Activated CD8-positive, alpha-beta memory T cell treated with anti-CD3 and anti-CD28 coated beads, Interleukin-2, amount 50 U/mL, for 1 hour (primary cell): ENCODE measurements around the gene MYO1B.

Experiments used
- DNase-seq: peaks from one replicate; pipeline ENCODE4 v3.0.0-alpha.2; 2020; ENCODE audit errors: extremely low read depth

Gene MYO1B

DNA sequence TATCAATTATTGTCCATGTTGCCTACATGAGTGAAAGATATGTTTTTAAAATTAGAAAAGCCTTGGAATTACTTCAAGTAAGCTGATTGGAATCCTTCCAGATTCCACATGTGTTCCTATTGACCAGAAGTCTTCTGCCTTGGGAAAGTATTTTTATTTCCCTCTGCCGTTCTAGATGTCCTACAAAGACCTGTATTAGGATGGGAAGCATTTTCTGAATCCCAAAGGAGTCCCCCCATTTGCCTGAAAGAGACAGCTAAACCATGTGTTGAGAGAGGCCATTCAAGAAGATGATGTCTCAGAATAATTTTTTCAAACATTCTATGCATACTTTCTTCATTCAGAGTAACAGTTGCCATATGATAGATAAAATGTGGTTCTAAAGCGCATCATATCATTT is 19.0 kb upstream of the MYO1B start:
- no peak for DNase-seq

DNA sequence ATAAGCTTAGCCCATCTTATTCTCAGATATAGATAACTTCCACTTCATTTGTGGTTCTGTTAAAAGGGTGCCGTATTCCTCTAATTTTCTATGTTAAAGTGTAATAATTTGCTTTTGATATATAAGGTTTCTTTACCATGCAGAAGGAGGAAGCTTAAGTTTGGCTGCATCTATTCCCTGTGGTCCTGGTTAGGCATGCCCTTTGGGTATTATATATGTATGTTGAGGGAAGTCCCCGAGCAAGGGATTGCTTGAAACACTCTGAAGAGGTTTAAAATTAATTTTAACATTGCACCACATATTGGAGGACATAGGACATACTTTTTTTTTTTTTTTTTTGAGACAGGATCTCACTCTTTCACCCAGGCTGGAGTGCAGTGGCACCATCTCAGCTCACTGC is 16.9 kb upstream of the MYO1B start:
- DNase-seq, result no peak

DNA sequence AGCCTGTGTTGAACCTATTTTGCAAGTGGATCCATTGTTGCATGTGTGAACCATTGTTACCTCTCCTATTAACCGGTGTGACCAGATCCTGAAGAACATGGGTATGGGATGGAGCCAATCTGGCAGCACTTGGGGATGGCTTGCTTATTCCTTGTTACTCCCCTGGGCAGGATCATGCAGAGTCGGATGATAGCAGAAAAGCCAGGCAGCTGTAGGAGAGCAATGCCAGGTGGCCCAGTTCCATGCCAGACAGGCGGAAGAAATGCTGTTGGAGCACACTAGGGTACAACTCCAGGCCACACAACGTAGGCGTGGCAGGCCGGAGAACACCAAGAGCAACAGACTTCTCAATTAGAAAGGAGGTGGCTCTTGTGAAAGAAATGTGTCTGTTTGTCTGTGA is 16.3 kb upstream of the MYO1B start:
- no peak for DNase-seq

DNA sequence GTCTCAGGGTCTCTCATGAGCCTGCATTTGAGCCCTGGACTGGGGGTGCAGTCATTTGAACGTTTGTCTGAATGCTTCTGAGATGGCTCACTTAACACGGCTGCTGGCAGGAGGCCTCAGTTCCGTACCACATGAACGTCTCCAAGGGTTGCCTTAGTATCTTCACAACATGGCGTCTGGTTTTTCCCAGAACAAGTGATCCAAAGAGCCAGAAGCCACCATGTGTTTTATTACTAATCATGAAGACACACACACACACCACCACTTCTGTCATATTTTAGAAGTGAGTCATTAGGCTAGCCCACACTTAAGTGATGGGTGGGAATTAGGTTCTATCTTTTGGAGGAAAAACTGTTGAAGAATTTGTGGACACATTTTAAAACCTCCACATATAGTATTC is 15.0 kb upstream of the MYO1B start:
- DNase-seq, result no peak

DNA sequence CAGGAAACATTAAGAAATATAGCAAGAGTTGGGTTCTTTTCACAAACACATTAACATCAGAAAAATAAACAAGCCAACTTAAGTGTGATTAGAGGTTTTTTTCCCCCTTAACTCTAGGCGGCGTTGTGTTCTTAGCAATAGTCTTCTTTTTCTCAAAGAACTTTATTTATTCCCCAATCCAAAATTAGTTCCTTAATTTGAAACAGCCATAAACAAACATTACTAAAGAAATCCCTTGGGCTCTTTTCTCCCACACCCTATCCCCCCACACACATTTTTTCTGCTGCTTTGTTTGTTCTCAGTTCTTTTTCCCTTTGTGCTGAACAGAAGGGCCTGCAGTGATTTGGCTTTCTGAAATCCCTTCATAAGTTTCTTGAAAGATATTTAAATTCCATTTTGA is 13.2 kb upstream of the MYO1B start:
- DNase-seq, result no peak

DNA sequence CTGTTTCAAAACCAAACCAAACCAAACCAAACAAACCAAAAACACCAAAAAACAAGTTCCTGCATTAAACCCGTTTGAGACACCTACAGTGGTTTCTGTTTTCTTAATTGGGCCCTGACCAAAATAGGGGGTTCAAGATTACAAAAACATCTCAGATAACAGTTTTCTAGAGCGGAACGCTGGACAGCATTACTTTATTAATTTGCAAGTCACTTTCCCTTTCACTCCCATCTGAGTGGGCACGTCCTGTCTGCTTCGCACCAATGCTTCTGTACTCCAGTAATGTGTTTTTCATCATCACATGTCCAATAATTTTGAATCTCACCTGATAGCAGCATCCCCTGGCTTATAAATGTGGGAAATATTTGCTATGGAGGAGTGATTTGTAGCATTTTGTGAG is 11.7 kb upstream of the MYO1B start:
- DNase-seq, result no peak

DNA sequence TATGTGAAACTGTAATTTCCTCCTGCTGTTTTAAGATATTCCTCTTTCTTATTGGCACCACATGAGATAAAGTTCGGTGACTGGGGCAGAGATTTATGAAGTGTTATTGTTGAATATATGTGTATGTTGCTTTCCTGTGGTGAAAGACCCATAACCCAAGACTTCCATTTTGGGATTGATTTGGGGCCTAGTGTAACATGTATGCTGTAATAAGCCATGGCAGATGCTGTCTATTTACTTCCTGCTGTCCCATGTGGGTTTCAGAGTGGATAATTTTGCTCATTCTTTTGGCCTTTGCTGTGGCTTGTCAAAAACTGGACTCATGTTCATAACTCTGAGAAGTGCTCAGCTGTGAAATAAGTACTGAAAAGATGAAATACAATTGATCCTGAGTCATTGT is 10.8 kb upstream of the MYO1B start:
- DNase-seq, result no peak

DNA sequence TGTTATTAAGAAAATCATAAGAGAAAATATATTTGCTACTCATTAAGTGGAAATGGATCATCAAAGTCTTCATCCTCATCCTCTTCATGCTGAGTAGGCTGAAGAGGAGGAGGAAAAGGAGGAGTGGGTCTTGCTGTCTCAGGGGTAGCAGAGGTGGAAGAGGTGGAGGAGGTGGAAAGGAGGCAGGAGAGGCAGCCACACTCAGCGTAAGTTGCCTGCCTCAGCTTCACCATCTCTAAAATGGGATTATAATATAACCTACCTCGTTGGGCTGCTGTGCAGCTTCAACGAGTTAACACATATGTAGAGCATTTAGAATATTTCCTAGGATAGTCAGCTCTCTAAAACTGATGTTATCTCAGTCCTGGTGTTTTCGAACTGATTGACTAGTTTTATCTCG is 4.3 kb upstream of the MYO1B start:
- DNase-seq, result no peak

DNA sequence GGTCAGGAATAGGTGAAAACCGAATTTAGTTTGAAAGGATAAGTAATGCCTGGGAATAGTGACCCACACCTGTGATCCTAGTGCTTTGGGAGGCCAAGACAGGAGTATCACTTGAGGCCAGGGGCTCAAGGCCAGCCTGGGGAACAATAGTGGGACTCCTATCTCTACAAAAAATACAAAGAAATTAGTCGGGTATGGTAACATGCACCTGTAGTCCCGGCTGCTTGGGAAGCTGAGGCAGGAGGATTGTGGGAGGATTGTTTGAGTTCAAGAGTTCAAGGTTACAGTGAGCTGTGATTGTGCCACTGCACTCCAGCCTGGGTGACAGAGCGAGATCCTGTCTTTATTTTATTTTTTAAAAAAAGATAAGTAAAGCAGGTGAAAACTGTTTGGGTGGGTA is 3.8 kb upstream of the MYO1B start:
- DNase-seq, result no peak

DNA sequence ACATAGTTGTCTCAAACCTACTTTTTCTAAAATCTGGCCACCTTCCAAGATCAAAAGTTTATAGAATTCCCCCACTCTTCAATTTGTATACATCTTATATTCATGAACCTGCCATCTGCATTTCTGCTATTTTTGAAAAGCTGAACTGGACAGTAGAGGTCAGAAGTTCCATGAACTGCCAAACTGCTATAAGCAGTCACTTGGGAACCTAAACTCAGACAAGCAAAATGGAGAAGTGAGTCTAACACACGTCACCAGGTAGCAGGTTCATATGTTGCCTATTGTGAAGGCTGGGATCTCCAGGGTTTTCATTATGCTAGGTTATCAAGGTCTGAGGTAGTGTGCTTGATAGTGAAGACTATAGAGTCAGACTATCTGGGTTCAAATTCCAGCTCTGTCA is 2.0 kb upstream of the MYO1B start:
- no peak for DNase-seq

DNA sequence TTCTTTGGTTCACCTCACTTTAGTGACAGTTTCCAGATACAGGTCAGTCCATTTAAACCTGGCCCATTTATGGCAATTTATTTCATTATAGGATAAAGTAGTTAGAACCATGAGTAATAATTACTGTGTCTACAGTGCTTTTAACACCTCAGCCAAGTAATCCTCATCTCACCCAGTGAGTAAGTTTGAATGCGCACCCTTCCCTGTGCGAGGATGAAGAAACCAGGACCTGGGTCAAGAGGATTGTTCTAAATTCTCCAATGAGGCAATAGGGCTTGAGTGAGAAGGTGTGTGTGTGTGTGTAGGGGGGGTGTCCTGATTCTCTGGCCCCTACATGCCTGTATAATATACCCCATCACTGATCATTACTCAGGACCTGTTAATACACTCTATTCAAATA is 854 bp upstream of the MYO1B start:
- no peak for DNase-seq

DNA sequence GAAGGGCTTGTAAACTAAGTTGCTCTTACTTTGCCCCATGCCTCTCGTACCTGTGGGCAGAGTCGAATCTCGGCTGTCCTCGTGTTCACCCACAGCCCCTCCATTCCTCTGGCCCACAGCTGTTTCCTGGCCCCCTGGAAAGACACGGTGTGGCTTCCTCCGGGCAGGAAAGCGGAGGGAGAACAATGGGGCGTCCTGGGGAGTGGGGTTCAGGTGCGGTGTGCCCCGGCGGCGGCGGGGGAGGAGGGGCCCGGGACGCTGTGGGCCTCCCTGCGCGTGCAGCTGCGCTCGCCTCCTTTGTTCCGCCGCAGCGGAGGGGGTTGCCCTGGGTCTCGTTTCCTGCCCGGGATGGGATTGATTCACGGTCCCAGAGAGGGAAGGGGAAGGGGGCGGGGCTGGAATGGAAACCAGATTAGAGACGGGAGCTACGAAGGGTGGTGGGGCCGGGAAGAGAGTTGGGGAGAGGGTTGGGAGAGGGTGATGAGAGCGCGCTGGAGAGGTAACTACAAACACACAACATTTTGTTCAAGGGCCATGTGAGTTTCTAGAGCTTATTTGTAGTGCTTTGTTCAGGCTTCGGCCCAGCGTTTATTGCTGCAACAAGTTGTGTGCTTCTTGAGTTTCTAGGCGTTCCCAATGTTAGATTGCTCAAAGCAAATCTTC is 796 bp downstream of the MYO1B start:
- DNase-seq, result no peak

DNA sequence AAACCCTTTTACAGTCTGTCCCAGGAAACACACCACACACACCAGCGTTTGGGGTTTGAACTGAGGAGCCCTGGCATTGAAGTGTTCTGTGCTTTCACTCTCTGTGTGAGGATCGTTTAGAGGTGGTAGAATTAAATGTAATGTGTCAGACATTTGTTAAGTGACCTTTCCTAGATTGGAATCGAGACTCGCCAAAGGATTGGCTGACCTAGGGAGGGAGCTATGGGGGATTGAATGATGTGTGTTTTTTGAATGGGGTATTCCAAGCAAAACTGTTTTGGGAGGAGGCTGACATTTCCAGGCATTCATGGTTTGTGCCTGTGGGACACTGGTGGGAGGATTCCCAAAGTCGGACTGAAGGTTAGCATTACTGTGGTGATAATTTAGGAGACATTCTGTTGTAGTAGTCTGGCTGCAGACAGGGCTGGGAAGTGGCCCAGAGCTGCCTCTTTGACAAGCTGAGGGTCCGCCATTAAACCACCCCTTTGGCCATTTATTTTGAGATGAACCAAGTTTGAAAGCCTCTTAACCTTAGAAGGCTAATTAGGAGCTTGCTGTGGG is 1.7 kb downstream of the MYO1B start:
- no peak for DNase-seq

DNA sequence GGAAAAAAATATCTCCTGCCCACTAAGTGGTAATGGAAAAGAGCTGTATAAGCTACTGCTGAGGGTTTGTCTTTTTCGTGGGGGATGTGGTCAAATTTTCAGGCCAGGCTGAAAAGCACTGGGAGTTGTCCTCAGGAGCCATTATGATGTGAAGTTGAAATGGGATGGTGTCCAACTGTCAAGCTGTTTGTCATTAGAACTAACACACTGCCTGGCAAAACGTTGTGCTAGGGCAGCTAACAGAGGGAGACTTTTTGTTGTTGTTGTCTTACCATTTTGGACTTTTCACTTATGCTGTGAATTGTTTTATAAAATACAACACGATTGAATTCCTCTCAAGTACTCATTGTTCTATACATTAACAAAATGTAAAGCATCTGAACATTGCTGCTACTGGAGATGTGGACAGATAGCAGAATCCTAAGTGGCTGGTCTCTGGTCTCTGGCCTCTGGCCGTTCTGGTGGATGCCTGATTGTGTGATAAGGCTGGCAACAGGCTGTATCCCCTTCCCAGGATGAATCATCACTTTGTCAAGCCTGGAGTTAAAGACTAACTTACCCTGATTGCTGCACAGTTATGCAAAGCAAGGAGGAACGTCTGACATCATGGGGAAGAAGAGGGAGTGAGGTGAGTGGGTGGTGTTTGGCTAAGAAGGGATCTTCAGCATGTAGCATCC is 2.3 kb downstream of the MYO1B start:
- no peak for DNase-seq

DNA sequence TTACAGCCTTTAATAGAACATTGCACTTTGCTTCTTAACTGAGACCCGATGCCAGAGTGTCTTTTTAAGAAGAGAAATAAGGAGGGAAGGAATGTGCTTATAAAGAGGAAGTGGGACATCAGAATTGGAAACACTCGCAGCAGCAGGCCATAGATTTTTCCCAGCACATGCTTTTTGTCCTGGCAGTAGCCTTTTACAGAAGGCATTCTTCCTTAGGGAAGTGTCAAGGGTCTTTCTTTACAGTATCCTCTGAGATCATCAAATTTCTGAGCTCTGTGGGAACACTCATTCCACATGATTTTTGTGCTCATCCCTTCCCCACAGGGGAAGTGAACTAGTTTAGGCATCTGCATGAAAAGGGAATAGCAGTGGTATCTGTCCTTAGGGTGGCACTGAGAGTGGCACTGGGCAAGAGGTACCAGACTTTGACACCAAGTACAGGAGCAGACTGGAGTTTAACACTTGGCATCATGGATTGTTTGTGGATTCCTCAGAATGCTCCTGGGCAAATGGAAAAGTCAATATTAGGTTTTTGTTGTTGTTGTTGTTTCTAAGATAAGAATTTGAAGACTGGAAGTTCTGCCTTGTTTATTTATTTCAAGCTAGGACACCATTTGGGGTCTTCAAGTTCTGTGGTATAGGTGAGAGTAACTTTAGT is 4.1 kb downstream of the MYO1B start:
- DNase-seq, result no peak

DNA sequence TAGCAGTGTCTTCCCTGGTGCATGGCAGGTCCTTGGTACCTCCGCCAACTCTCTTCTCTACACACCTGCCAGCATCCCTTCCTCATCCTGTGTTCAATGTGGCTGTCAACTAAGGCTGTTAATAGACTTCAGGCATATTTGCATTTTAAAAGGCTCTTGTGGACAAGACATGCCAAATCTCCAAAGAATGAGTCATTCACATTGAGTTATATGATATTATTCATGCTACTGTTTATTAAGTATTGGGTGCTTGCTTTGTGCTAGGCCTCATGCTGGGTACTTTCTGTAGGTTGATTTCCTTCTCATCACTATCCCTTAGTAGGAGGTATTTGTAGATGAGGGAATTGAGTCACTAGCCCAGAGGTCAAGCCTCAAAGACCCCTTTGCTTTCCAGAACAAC is 5.2 kb downstream of the MYO1B start:
- DNase-seq, result no peak

DNA sequence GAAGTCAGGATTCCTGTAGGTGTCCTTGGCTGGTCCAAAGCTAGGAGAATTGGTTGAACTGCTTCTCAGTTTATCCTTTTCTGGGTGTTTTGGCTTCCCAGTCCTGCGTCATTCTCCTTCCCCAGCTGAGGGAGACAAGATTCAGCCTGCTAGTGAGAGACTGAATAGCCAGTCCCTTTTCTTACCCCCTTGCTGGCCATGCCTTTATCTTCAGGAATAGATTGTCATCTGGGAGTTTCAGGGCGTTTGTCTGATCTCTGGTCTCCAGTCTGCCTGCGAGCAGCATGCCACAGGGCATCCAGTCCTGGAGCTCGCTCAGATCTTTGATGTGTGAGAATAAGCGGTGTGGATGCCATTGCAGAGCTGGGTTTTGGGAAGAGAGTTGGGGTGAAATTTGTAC is 5.8 kb downstream of the MYO1B start:
- no peak for DNase-seq

DNA sequence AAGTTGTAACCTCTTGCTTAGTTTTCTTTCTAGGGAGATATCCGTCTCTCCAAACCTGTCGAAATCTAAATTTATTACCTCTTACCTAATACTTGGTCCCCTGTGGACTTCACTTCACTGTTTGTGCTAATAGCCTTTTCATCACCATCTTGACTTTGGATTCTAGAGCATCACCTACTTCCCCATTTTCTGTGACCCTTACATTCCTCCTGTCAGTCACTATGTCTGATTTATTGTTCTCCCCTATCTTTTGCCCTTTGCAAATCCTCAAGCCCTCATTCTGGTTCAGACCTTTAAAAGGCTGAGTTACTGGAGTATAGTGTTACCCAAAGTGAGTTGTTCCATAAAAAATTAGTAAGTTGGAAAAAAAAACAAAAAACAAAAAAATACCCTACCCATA is 7.5 kb downstream of the MYO1B start:
- DNase-seq, result no peak

DNA sequence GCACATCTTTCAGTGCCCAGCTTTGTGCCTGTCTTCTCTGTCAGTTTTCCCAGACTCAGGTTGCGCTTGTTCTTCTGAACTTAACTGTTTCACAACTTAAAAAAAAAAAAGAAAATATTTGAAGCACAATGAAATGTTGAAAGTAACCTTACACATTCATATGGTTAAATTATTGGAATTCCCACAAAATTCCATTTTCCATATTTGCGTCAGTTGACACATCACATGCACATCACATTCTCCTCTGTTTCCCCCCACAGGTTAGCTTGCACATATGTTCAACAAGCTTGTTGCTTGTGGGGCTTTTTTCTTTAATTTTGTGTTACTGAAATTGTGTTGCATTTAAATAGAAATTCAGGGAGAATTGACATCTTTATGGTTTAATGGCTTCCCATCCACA is 8.3 kb downstream of the MYO1B start:
- no peak for DNase-seq

DNA sequence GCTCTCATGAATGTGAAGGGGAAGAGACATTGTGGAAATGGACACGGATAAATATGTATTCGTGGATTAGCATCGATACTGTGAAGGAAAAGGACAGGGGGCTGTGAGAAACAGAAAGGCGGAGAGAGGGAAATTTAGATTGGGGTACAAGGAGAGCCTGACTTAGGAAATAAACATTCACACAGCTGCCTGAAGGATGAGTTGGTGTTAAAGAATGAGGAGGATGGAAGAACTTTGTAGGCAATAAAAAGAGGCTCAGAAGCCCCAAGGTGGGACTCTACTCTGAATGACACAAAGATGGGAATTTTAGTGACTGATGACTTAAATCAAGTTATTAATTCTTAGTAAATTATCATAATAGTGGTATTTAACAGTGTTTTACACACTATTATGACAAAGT is 10.1 kb downstream of the MYO1B start:
- no peak for DNase-seq

DNA sequence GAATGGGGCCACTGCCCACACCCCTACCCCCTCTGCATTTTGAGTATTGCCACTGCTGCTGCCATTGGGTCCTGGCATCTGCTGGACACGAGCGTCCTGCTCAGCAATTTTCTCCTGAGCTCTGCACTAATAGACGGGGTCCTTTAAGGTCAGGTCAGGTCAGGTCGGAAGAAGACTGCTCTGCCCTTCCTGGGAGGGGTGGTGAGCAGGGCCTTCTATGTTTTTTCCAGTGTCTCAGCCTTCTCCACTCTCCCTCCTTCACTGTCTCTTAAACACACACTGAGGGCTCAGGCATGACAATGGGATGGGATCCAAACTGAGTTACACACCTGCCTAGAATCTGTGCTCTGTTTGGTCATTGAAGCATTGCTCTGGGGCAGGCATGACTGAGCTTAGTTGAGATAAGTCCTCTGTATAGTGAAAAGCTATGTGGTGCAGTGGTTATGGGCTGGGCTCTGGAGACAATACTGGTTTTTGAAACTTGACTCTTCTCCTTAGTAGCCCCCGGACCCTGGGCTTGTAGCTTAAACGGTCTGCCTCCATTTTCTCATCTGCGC is 10.6 kb downstream of the MYO1B start:
- no peak for DNase-seq

DNA sequence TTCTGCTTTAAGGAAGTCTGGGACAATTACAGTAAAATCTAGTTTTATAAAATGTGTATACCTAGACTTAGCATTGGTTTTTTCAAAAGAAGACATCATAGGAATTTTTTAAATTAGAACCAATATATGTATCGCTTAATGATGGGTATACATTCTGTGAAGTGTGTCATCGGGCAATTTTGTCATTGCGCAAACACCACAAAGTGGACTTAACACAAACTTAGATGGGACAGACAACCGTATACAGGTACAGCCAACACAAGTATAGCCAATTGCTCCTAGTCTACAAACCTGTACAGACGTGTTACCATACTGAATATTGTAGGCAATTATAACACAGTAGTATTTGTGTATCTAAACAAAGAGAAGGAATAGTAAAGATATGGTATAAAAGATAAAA is 12.7 kb downstream of the MYO1B start:
- DNase-seq, result no peak

DNA sequence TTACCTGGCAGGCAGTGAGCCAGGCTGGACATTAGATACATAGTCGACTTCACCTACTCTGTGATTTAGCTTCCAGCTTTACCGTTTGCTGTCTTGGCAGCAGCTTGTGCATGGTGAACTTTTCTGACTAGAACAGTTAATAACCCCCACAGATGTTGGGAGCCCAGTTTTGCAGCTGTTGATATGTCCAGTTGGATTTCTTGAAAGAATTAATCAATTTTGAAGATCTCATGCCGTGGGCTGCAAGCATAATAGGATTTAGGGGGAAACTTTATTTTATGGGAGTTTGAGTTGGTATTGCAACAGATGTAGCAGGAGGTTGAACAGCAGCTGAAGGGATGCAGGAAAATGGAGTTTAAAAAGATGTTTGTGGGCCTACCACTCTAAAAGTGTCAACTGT is 13.8 kb downstream of the MYO1B start:
- no peak for DNase-seq
